GM23338 (cell line): Measurements from ENCODE around the gene PRR13. TPM values are rescaled to one million over a fixed set of nuclear protein-coding genes. Genes with fewer than 3 reads are reported as not detected.

Experiments used
- ATAC-seq: fragments of 200-7000 bp; cut with Tn5 transposase; 3 replicates; pipeline ENCODE4 v1.9.1; 2020
- DNase-seq: peaks from one replicate; pipeline ENCODE4 v3.0.0-alpha.2; 2015; ENCODE audit warnings: low spot score
- H2AFZ ChIP-seq: fragments of 200-600 bp; sonication (generic); 2 replicates; pipeline ENCODE4 v1.8.0; 2016; ENCODE audit warnings: antibody characterized with exemption, mild to moderate bottlenecking, moderate library complexity
- H3F3A ChIP-seq: fragments of 200-600 bp; sonication (generic); replicated peaks from 2 replicates; pipeline ENCODE4 v1.8.0; 2017; ENCODE audit warnings: antibody characterized with exemption, mixed run types, low read depth
- H3K27ac ChIP-seq: fragments of 200-600 bp; sonication (generic); 2 replicates; pipeline ENCODE4 v1.6.1; 2016; ENCODE audit warnings: low read depth
- H3K27me3 ChIP-seq: fragments of 200-600 bp; sonication (generic); 2 replicates; pipeline ENCODE4 v1.8.0; 2016; ENCODE audit warnings: mild to moderate bottlenecking, mixed run types, moderate library complexity; ENCODE audit not compliant: insufficient read depth
- H3K36me3 ChIP-seq: fragments of 200-600 bp; sonication (generic); 2 replicates; pipeline ENCODE4 v1.8.0; 2016; ENCODE audit warnings: mild to moderate bottlenecking; ENCODE audit not compliant: insufficient read depth
- H3K4me1 ChIP-seq: fragments of 200-600 bp; sonication (generic); 2 replicates; pipeline ENCODE4 v1.8.0; 2016; ENCODE audit warnings: mild to moderate bottlenecking, moderate library complexity; ENCODE audit not compliant: insufficient read depth
- H3K4me2 ChIP-seq: fragments of 200-600 bp; sonication (generic); 2 replicates; pipeline ENCODE4 v1.7.1; 2017; ENCODE audit warnings: mixed run types
- H3K4me3 ChIP-seq: fragments of 200-600 bp; sonication (generic); 2 replicates; pipeline ENCODE4 v1.6.1; 2016; ENCODE audit warnings: mixed run types
- H3K79me2 ChIP-seq: fragments of 200-600 bp; sonication (generic); replicated peaks from 2 replicates; pipeline ENCODE4 v1.8.0; 2017; ENCODE audit warnings: mild to moderate bottlenecking; ENCODE audit not compliant: insufficient read depth
- H3K9me2 ChIP-seq: fragments of 200-600 bp; sonication (generic); 2 replicates; pipeline ENCODE4 v1.8.0; 2017; ENCODE audit not compliant: insufficient read depth
- H4K20me1 ChIP-seq: fragments of 200-600 bp; sonication (generic); replicated peaks from 2 replicates; pipeline ENCODE4 v1.8.0; 2017; ENCODE audit warnings: mild to moderate bottlenecking; ENCODE audit not compliant: insufficient read depth
- H3K27ac Mint-ChIP-seq: 2 replicates; pipeline ENCODE4 v1.8.0; 2020; ENCODE audit warnings: inconsistent platforms, mild to moderate bottlenecking, moderate library complexity, mixed read lengths
- H3K27me3 Mint-ChIP-seq: 3 replicates; pipeline ENCODE4 v1.8.0; 2022; ENCODE audit warnings: low read depth, mild to moderate bottlenecking, moderate library complexity, mixed read lengths, inconsistent platforms; ENCODE audit not compliant: insufficient read depth, poor library complexity
- H3K36me3 Mint-ChIP-seq: 3 replicates; pipeline ENCODE4 v1.8.0; 2021; ENCODE audit warnings: low read depth, mild to moderate bottlenecking, inconsistent platforms, moderate library complexity, mixed read lengths
- H3K4me1 Mint-ChIP-seq: 3 replicates; pipeline ENCODE4 v1.8.0; 2020; ENCODE audit warnings: mild to moderate bottlenecking, inconsistent platforms, mixed read lengths
- H3K4me3 Mint-ChIP-seq: 3 replicates; pipeline ENCODE4 v1.8.0; 2021; ENCODE audit warnings: moderate library complexity, mild to moderate bottlenecking, inconsistent platforms, mixed read lengths
- H3K9me3 Mint-ChIP-seq: 3 replicates; pipeline ENCODE4 v1.8.0; 2020; ENCODE audit warnings: moderate library complexity, mild to moderate bottlenecking, inconsistent platforms, mixed read lengths
- EZH2 ChIP-seq: fragments of 200-600 bp; sonication (generic); IDR thresholded peaks from one replicate; pipeline ENCODE4 v1.8.0; 2017; ENCODE audit warnings: antibody characterized with exemption, mild to moderate bottlenecking, low read depth; ENCODE audit not compliant: unreplicated experiment
- NANOG ChIP-seq: IDR thresholded peaks from 2 replicates; pipeline ENCODE4 v1.6.1; 2016; ENCODE audit warnings: antibody characterized with exemption, borderline replicate concordance
- POLR2AphosphoS5 ChIP-seq: IDR thresholded peaks from 2 replicates; pipeline ENCODE4 v1.6.1; 2016; ENCODE audit warnings: antibody characterized with exemption, low read depth
- REST ChIP-seq: IDR thresholded peaks from one replicate; pipeline ENCODE4 v1.6.1; 2018; ENCODE audit warnings: antibody characterized with exemption; ENCODE audit not compliant: unreplicated experiment
- ZNF114 ChIP-seq: fragments of 250-450 bp; sonication (Bioruptor Pico); IDR thresholded peaks from 2 replicates; pipeline ENCODE4 v1.5.0; 2020; ENCODE audit warnings: mild to moderate bottlenecking, moderate library complexity
- polyA plus RNA-seq: library from polyadenylated mRNA; unstranded; fragments of >200 nt; fragmentation: Nextera tagmentation; extraction: Ambion mirVana; gene quantifications from 2 replicates; pipeline ENCODE4 v1.2.1, GENCODE V29; 2016
- total RNA-seq: library from RNA; depleted of rRNA; stranded (reverse); fragments of >200 nt; shearing (Covaris generic); gene quantifications from 2 replicates; pipeline ENCODE4 v1.2.3, GENCODE V29; 2014
- TF ChIP-seq, protein P1 (sequence below): fragments of 250-450 bp; sonication (Bioruptor Pico); IDR thresholded peaks from 2 replicates; pipeline ENCODE4 v1.5.0; 2020; ENCODE audit warnings: mild to moderate bottlenecking, moderate library complexity

PRR13 gene
- total and polyA plus RNA-seq, 2 experiments from 2014 or later, result 70.5 to 303 TPM

GRCh38 chr12:53430116-53430515, 11.4 kb upstream of the PRR13 start (continued):
- TF ChIP-seq, protein P1, sequence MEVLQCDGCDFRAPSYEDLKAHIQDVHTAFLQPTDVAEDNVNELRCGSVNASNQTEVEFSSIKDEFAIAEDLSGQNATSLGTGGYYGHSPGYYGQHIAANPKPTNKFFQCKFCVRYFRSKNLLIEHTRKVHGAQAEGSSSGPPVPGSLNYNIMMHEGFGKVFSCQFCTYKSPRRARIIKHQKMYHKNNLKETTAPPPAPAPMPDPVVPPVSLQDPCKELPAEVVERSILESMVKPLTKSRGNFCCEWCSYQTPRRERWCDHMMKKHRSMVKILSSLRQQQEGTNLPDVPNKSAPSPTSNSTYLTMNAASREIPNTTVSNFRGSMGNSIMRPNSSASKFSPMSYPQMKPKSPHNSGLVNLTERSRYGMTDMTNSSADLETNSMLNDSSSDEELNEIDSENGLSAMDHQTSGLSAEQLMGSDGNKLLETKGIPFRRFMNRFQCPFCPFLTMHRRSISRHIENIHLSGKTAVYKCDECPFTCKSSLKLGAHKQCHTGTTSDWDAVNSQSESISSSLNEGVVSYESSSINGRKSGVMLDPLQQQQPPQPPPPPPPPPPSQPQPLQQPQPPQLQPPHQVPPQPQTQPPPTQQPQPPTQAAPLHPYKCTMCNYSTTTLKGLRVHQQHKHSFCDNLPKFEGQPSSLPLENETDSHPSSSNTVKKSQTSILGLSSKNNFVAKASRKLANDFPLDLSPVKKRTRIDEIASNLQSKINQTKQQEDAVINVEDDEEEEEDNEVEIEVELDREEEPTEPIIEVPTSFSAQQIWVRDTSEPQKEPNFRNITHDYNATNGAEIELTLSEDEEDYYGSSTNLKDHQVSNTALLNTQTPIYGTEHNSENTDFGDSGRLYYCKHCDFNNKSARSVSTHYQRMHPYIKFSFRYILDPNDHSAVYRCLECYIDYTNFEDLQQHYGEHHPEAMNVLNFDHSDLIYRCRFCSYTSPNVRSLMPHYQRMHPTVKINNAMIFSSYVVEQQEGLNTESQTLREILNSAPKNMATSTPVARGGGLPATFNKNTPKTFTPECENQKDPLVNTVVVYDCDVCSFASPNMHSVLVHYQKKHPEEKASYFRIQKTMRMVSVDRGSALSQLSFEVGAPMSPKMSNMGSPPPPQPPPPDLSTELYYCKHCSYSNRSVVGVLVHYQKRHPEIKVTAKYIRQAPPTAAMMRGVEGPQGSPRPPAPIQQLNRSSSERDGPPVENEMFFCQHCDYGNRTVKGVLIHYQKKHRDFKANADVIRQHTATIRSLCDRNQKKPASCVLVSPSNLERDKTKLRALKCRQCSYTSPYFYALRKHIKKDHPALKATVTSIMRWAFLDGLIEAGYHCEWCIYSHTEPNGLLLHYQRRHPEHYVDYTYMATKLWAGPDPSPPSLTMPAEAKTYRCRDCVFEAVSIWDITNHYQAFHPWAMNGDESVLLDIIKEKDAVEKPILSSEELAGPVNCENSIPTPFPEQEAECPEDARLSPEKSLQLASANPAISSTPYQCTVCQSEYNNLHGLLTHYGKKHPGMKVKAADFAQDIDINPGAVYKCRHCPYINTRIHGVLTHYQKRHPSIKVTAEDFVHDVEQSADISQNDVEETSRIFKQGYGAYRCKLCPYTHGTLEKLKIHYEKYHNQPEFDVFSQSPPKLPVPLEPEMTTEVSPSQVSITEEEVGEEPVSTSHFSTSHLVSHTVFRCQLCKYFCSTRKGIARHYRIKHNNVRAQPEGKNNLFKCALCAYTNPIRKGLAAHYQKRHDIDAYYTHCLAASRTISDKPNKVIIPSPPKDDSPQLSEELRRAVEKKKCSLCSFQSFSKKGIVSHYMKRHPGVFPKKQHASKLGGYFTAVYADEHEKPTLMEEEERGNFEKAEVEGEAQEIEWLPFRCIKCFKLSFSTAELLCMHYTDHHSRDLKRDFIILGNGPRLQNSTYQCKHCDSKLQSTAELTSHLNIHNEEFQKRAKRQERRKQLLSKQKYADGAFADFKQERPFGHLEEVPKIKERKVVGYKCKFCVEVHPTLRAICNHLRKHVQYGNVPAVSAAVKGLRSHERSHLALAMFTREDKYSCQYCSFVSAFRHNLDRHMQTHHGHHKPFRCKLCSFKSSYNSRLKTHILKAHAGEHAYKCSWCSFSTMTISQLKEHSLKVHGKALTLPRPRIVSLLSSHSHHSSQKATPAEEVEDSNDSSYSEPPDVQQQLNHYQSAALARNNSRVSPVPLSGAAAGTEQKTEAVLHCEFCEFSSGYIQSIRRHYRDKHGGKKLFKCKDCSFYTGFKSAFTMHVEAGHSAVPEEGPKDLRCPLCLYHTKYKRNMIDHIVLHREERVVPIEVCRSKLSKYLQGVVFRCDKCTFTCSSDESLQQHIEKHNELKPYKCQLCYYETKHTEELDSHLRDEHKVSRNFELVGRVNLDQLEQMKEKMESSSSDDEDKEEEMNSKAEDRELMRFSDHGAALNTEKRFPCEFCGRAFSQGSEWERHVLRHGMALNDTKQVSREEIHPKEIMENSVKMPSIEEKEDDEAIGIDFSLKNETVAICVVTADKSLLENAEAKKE (CRISPR knock-in tag), result no peak
- TF ChIP-seq EZH2, result no peak
- TF ChIP-seq POLR2AphosphoS5, result no peak

GRCh38 chr12:53431187-53431586, 10.3 kb upstream of the PRR13 start:
- Histone ChIP-seq H3K4me1 (no peaks in the 10 kb centered on the region), H3K27ac (no peak overlapping the region), H3K4me3 (no peak overlapping the region), H3K79me2 (no peaks in the 10 kb centered on the region), H3K27me3 (no peaks in the 10 kb centered on the region), H2AFZ (no peak overlapping the region), H4K20me1 (no peaks in the 10 kb centered on the region), H3K36me3 (no peaks in the 10 kb centered on the region), H3F3A (no peaks in the 10 kb centered on the region), H3K4me2 (no peak overlapping the region), H3K9me2 (no peaks in the 10 kb centered on the region)
- no peak for ATAC-seq
- no peak for DNase-seq
- Mint-ChIP-seq H3K27ac (no peak overlapping the region), H3K4me1 (0 out of 3 replicates have a peak, but pooled peaks cover 2% of the 10 kb centered on the region), H3K9me3 (no peaks in the 10 kb centered on the region), H3K36me3 (no peaks in the 10 kb centered on the region), H3K4me3 (no peak overlapping the region), H3K27me3 (peaks cover 11% of the 10 kb centered on the region)
- no peak for TF ChIP-seq ZNF114
- no peak for TF ChIP-seq NANOG
- TF ChIP-seq, protein P1 (CRISPR knock-in tag), result no peak
- no peak for TF ChIP-seq REST
